GM13977 (cell line): ENCODE results near the gene IL23R.
A peak's percentile ranks its signal among the peaks of the same experiment; 100 is the strongest.

Experiments used
- DNase-seq: peaks from one replicate; pipeline ENCODE4 v3.0.0; 2012; ENCODE audit warnings: low spot score
- CTCF ChIP-seq: IDR thresholded peaks from 2 replicates; pipeline ENCODE4 v1.5.1; 2012; ENCODE audit warnings: mild to moderate bottlenecking, control low read depth; ENCODE audit not compliant: insufficient read depth; ENCODE audit errors: extremely low read depth, missing control alignments
- in situ Hi-C: fragments of 300-500 bp; cut with MboI; formaldehyde crosslinking; loops from one replicate; pipeline ENCODE4 v1.12.0; 2022; ENCODE audit warnings: low sequenced_read_pairs, low pct_unique_long_range_greater_than_20kb, mixed read lengths, inconsistent platforms; ENCODE audit not compliant: unreplicated experiment

The IL23R gene

GRCh38 chr1:67298762-67299161 lies 132.5 kb downstream of the IL23R start:
- TF ChIP-seq CTCF: no peak
- in situ Hi-C loops: no loop called here
- no peak for DNase-seq

- TF ChIP-seq CTCF: no peak
- in situ Hi-C loops: no loop called here
These were observed 133.0 kb downstream of the IL23R start for GRCh38 chr1:67299296-67299695.

GRCh38 chr1:67300561-67300960 lies 134.3 kb downstream of the IL23R start:
- in situ Hi-C loops: no loop called here
- no peak for DNase-seq
- TF ChIP-seq CTCF: no peak

More at GRCh38 chr1:67299296-67299695, 133.0 kb downstream of the IL23R start:
- no peak for DNase-seq

- TF ChIP-seq CTCF: no peak
- no peak for DNase-seq
- in situ Hi-C loops: no loop called here
These were observed 137.8 kb downstream of the IL23R start for GRCh38 chr1:67304023-67304422.

GRCh38 chr1:67306547-67306946 lies 140.3 kb downstream of the IL23R start:
- in situ Hi-C loops: no loop called here
- DNase-seq: no peak
- TF ChIP-seq CTCF: no peak

GRCh38 chr1:67307251-67308060 lies 141.2 kb downstream of the IL23R start, which contains the start of gene IL12RB2:
Gene IL12RB2 (plus strand): TSS chr1:67307873. CDS start chr1:67320369, 12,496 bp downstream.
- TF ChIP-seq CTCF: peak; percentile 2
- DNase-seq: peak; percentile 71
- in situ Hi-C loops: no loop called here
